T-helper 2 cell treated with Interferon-gamma antibody and Interleukin-4, amounts not matched to agents 5 μg/mL and 100 μg/mL, for 36 hours (primary cell): Measurements from ENCODE around the gene RSBN1.
"Not testable (repeated sequence)": the region's sequence is repeated elsewhere in the genome, so short reads cannot be mapped to it uniquely, and the experiment has no call there.

Experiments
- DNase-seq: peaks from one replicate; pipeline ENCODE4 v3.0.0; 2021; ENCODE audit warnings: low spot score
- H3K27ac Mint-ChIP-seq: one replicate; pipeline ENCODE4 v1.8.0; 2021; ENCODE audit warnings: mild to moderate bottlenecking, mixed read lengths
- H3K27me3 Mint-ChIP-seq: one replicate; pipeline ENCODE4 v1.8.0; 2021; ENCODE audit warnings: low read depth, mixed read lengths
- H3K36me3 Mint-ChIP-seq: one replicate; pipeline ENCODE4 v1.8.0; 2021; ENCODE audit warnings: low read depth, mixed read lengths
- H3K4me1 Mint-ChIP-seq: one replicate; pipeline ENCODE4 v1.8.0; 2021; ENCODE audit warnings: low read depth, mixed read lengths
- H3K4me3 Mint-ChIP-seq: one replicate; pipeline ENCODE4 v1.8.0; 2022; ENCODE audit warnings: mild to moderate bottlenecking, moderate library complexity, mixed read lengths
- H3K9me3 Mint-ChIP-seq: one replicate; pipeline ENCODE4 v1.8.0; 2021; ENCODE audit warnings: mixed read lengths

Gene RSBN1

DNA sequence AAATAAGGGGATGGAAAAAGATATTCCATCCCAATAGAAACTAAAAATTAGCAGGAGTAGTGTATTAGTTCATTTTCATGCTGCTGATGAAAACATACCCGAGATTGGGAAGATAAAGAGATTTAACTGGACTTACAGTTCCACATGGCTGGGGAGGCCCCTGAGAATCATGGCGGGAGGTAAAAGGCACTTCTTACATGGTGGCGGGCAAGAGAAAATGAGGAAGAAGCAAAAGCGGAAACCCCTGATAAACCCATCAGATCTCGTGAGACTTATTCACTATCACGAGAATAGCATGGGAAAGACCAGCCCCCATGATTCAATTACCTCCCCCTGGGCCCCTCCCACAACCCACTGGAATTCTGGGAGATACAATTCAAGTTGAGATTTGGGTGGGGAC, 94.8 kb downstream of the RSBN1 start:
- not testable (repeated sequence) for H3K27ac Mint-ChIP-seq, DNase-seq, H3K4me1 Mint-ChIP-seq, H3K4me3 Mint-ChIP-seq, H3K27me3 Mint-ChIP-seq
- Mint-ChIP-seq H3K36me3 (peaks cover 63% of the 10 kb centered on the region), H3K9me3 (peaks cover 35% of the 10 kb centered on the region)

DNA sequence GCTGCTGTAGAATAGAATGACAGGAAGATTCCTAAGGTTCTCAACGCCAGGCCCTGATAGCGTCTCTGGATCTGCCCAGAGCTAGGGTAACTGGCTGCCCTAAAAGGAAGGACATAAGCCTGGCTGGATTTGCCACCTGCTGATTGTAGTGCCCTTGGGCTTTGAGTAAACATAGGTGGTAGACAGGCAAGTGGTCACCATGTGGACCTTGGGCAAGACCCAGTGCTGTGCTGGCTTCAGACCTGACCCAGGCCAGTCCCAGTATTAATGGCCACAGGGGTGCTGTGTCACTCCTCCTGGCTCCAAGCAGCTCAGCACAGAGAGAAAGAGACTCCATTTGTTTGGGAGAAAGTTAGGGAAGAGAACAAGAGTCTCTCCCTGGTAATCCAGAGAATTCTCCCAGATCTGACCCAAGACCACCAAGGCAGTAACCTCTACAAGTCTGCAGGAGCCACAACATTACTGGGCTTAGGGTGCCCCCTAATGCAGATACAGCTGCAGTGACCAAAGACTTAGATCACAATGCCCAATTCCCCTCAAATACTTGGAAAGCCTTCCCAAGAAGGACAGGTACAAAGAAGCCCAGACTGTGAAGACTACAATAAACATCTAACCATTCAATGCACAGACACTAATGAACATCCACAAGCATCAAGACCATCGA, 97.5 kb downstream of the RSBN1 start:
- Mint-ChIP-seq H3K36me3 (peaks cover 52% of the 10 kb centered on the region), H3K9me3 (peaks cover 21% of the 10 kb centered on the region), H3K27me3 (no peaks in the 10 kb centered on the region), H3K4me3 (no peak overlapping the region), H3K4me1 (peaks cover 9% of the 10 kb centered on the region), H3K27ac (peak overlapping the region; percentile 17)
- no peak for DNase-seq
